NCI-H187 treated with DMSO at 0.1 percent for 48 hours (cell line): ENCODE measurements around the gene SCLY.

Experiments
- DNase-seq: peaks from one replicate; lab custom pipeline; 2025; lab: John Stamatoyannopoulos, UW

The SCLY gene

DNA sequence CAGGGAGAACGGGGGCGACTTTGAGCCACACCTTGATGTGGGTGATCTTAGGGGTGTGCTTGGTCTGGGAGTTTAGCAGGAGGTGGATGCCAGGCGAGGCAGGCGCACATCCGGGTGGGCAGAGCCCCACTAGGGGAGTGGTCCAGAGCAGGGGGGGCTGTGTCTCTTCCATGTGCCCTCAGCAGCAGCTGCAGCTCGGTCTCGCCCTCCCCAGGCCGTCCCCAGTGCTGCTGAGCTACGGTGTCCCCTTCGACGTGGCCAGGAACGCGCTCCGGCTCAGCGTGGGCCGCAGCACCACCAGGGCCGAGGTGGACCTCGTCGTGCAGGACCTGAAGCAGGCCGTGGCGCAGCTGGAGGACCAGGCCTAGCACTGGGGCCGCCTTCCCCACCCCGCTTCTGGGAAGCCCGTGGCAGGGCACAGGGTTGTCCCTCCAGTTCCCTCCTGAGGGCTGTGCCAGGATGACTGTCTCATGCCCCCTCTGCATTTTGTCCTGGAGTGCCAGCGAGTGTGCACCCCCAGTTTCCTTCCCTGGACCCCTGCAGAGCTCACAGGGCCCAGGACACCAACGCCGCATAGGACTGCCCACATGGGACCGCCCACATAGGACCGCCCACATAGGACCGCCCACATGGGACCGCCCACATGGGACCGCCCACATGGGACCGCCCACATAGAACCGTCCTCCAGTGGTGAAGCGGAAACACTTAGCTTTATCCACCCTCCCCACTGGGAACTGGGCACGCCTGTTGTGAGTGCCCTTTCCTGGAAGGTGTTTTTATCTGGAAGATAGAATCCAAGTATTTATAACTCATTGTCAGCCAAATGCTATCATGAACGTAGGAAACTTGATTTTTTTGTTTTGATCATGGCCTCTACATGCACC is 37.4 kb downstream of the SCLY start:
- no peak for DNase-seq

DNA sequence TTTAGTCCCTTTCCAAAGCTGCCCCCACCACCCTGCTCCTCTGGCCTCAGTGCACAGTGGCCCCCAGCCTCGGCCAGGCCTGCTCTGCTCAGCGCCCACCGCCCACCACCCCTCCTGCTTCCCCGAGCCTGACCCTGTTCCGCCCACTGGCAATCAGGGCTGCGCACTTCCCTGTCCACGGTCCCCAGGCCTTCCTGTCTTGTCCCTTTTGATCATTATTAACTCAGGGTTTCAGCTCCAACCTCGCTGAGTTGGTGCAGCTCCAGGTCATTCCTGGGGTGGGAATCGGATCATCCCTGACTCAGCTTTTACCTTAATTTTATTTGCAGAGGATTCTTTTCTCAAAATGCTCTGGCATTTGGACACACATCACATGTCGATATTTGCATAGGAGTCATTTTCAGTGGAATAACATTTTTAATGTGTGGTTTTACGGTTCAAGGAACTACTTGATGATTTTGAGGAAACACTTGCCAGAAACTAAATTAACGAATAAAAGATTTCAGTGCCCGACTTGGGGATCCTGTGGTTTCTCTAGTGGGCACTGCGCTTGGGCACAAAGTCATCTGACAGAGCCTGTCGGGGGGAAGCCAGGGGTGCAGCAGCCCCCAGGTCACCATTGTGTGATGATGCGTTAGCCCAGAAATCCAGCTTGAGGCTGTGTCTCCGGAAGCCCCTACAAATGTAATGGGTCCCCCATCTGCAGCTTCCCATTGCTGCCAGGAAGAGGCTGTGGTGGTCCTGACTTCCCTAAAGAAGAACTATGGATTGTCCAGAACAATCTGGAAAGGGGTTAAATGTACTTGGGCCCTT is 38.3 kb downstream of the SCLY start:
- DNase-seq = no peak

DNA sequence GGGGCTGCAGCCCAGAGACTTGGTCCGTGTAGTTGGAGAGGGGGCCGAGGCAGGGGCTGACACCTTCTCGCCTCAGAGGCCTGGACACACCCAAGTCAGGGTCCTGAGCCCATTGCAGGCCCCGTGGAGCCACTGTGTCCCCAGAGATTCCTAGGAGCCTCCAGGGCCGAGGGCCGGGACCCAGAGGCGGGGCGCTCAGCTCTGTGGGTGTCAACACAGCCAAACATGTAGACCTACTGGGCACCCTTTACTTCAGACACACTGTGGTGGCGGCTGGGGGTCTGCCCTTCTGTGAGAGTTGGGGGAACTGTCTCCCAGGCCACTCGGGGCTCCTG is 38.9 kb downstream of the SCLY start:
- DNase-seq = no peak

DNA sequence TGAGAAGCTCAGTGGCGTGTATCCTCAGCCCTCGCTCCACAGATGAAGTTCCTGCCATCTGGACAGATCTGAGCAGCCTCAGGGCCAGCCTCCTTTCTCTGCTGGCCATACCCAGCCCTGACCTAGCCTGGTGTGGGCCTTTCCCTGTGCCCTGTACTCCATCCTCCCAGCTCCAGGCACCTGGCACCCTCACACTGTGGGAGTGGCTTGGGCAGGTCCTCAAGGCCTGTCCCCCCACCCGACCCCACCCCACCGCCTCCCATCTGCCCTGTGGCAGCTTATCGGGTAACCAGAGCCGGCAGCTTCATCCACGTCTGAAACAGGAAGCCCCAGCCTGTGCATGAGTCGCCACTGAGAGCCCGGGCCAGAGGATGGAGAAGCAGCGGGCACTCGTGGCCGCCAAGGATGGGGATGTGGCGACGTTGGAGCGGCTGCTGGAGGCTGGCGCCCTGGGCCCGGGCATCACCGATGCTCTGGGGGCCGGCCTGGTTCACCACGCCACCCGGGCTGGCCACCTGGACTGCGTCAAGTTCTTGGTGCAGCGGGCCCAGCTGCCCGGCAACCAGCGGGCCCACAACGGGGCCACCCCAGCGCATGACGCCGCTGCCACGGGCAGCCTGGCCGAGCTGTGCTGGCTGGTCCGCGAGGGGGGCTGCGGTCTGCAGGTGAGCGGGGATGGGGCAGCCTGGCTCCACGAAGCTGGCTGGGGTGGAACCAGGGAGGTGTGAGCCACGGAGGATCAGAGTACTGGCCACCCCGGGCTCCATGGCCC is 39.4 kb downstream of the SCLY start, which contains the start of gene ESPNL:
Gene ESPNL (plus strand): TSS at position 292 of the 772 bp plus-strand sequence. CDS start 80 bp downstream, at position 372.
- no peak for DNase-seq

DNA sequence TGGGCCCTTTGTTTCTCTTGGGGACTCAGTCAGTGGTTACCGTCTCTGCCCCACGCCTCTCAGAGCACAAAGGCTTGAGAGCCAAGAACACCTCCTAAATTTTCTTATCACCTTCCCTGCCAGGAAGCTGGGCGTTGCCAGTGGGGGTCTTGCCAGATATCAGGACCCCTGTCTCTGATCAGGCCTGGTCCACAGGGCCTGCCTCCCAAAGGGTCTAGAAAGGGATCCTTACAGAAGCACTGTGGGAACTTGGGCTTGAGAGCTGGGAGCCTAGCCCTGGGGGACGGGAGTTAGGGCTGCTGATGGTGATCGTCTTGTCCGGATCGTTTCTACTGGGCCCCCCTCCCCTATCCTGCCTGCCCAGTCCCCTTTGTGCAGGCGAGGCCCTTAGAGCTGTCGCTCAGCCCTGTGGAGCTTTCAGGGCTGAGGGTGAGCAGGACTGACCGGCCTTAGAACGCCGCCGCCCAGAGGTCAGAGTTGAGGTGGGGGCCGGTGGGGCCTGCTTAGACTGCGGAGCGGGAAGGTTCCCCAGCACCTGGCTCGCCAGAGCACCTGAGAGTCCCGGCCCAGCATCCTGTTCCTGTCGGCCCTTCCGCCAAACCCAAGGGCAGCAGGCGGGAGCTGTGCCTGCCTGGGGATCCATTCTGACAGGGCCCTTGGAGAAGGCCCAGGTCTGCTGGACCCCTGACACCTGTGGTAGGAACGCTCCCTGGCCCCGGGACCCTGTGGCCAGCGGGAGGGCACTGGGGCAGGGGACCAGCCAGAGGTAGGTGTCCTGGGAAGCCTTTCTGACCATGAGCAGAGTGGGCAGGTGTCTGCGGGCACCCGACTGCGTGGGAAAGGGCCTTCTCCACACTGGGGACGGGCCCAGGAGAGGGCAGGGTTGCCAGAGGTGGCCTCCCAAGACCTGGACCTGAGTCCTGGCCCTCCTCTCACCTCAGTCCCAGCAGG is 40.3 kb downstream of the SCLY start:
- DNase-seq = no peak

DNA sequence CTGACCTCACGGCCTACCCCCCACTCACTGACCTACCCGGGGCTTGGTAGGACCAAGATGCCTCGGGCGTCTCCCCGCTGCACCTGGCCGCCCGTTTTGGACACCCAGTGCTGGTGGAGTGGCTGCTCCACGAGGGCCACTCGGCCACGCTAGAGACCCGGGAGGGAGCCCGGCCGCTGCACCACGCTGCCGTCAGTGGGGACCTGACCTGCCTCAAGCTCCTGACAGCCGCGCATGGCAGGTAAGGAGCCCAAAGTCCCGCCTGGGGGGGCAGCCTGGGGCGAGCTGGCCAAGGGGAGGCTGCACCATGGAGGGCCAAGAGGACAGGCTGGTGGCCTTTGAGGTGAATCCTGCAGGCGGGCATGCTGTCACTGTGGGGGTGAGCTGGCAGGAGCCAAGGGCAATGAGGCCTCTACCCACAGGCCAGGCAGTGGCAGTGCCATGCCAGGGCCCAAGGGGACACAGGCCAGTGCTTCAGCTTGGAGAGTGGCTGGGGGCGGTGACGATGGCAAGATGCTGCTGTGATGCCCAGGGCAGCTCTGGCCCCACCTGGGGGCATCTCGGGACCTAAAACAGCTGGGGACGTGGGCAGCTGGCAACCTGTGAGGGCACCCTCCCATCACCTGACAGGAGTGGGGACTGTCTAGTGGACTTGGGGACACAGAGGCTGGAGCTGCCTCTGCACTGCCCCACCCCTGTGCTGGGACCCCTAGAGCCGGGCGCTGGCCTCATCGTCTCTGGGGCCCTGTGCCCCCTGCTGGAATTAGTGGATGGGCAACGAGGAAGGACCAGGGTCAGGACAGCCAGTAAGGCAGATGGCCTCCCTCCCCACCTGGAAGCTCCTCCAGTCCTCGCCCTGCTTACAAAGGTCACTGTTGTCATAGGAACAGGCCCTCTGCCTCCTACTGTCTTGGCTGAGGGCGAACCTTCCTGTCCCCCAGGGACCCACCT is 41.4 kb downstream of the SCLY start:
- no peak for DNase-seq

DNA sequence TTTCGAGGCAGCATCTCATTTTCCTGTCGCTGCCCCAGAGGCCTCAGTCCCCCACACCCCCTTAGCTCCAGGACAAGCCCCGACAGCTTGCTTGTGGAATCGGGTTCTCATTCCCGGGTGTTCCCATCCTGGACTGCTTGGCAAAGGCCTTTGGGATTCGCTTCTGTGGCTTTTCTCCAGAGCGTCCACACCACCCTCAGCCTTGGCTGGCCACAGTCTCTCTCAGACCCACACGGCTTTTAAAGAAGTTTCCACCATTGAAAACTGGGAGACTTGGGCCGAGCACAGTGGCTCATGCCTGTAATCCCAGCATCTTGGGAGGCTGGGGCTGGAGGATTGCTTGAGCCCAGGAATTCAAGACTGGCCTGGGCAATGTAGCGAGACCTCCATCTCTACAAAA is 42.1 kb downstream of the SCLY start:
- DNase-seq = no peak

DNA sequence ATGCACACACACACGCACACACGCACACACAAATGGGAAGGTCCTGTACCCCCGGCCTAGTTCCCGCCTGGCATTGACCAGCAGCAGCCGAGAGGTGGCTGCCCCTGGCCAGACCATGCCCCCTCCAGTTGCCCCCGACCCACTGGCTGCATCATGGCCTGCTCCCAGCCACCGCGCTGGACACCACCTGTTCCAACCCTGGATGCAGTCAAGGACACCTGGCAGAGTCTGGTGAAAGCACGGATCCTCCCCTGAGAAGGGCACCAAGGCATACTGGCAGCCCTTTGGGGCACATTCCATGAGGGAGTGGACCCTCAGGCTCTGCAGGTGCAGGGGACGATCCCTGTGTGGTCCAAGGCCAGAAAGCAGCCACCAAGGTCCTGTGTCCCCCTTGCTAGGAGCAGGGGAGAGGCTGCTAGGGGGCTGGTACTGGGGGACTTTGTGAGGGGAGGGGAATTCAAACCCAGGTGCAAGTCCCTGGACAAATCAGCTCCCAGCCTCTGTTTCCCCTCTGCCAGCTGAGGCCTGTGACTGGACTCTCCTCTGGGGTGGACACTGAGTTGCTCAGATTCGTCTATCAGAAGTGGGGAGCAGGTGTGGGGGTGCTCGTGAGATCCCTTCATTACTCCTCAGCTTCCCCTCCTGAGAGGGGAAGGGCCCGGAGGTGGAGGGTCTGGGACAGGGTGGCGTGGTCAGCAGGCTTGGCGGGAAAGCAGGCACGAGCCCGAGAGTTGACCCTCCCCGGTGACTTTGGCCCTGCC is 42.8 kb downstream of the SCLY start:
- DNase-seq = no peak

DNA sequence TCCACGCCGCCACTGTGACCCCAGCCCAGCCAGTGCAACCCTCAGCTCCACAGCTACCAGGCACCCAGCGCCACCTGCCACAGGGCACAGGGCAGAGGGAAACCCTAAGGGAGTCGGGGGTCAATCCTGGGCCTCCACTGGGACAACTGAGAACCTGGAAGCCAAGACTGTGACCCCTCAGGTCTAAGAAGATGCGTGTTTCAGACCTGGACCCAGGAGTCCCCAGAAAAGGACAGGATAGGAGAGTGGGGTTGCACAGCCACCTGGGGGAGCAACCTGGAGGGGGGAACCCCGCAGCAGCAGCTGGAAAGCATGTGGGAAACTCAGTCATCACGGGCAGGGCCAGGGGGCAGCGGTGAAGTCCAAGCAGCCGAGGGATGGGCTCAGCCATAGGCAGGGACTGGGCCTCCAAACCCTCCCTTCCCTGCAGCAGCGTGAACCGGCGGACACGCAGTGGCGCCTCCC is 43.5 kb downstream of the SCLY start:
- DNase-seq = no peak

DNA sequence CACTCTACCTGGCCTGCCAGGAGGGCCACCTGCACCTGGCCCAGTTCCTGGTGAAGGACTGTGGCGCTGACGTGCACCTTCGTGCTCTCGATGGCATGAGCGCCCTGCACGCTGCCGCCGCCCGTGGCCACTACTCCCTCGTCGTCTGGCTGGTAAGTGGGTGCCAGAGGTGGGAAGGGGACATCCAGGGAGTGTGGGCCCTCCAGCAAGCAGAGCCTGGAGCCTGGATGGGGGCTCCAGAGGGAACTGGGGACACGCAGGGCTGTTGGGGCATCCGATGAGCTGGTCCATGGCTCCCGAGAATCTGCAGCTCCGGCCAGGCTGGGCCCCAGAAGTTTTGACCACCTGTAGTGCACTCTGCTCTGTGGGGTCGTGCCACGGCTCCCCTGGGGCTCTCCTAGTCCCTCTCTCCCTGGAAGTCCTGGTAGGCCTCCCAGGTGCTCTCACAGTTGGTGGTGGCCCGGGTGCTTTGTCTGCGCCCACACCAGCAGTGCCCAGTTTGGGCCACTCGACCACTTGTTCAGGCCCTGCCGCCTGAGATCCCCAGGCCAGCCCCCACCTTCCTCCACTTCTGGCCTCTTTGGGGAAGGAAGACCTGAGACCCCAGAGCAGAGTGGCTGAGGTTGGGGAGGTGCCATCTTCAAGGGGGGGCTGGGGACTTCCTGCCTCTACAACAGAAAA is 44.0 kb downstream of the SCLY start:
- no peak for DNase-seq

DNA sequence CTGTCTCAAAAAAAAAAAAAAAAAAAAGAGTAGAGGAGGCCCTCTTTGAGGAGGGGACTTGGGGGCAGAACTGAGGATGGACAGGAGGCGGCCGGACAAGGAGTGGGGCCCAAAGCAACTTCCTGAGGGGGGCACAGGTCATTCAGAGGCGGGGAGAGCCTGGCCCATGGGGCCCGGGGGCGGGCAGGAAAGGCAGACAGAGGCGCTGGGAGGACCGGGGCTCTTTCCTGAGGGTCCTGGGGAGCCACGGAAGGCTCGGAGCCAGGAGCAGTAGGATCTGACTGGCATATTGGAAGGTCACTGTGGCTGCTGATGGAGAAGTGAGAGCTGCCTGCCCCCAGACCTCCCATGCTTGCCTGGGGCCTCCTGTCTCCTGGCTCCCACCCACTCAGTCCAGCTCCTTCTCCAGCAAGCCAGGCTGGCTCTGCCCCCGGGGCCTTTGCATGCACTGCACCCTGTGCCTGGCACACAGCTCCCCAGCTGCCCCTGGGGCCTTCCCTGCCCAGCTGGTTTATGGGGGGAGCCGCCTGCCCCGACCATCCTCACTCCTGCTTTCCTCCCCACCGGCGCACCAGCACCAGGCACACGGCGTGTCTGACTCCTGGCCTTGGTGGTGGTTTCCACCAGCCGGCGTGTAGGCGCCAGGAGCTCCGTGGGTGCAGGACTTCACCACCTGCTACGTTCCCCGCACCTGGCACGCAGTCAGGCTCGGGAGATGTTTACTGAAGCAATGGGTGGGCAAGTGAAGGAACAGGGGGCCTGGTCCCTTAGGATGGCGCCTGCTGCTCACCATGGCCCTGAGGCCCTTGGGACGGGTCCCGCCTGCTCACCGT is 44.9 kb downstream of the SCLY start:
- no peak for DNase-seq

DNA sequence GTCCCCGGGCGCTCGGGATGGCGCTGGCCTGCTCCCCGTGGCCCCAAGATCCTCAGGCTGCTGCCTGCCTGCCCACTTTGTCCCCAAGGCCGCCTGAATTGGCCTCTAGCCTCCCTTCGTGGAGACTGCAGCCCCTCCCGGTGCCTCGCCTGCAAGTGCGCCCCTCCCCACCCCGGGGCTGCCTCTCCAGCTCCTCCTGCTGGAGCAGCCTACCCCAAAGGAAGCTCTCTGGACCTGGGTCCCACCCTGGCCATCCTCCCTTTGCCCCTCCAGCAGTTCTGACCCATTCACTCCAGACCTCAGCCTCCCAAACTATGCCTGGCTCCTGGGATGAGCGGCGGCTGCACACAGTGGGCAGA is 45.5 kb downstream of the SCLY start:
- no peak for DNase-seq

DNA sequence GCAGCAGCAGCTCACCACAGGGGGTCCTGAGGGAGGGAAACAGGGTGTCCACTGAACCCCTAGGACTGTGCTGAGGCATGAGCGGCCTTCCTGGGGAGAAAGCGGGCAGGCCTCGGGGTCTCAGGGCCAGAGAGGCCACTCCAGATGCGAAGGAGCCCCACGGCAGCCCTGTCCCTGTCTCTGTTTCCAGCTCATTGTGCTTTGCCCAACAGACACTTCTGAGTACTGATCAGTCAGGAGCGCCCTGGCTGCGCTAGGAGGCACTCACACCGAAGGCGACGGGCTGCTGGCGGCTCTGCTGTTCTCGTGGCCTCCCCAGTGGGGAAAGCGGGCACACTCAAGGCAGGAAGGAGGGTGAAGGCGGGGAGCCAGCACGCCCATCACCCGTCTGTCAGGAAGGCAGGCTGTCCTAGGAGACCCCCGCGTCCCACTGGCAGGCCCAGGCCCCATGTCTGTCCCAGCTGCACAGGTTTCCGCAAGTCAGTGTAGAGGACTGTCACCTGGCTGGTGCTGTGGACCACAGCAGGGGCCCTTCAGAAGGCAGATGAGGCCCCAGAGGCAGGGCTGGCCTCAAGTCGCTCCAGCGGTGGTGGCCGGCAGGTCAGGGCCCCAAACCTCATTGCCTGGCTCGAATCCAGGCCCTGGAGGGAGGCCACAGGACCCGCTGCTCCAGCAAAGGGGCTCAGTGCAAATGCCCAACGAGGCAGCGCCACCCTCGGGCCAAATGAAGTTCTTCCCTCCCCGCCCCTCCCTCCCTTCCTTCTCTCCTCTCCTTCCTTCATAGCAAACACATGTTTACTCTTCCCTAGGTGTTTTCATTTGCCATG is 46.1 kb downstream of the SCLY start:
- DNase-seq = no peak

DNA sequence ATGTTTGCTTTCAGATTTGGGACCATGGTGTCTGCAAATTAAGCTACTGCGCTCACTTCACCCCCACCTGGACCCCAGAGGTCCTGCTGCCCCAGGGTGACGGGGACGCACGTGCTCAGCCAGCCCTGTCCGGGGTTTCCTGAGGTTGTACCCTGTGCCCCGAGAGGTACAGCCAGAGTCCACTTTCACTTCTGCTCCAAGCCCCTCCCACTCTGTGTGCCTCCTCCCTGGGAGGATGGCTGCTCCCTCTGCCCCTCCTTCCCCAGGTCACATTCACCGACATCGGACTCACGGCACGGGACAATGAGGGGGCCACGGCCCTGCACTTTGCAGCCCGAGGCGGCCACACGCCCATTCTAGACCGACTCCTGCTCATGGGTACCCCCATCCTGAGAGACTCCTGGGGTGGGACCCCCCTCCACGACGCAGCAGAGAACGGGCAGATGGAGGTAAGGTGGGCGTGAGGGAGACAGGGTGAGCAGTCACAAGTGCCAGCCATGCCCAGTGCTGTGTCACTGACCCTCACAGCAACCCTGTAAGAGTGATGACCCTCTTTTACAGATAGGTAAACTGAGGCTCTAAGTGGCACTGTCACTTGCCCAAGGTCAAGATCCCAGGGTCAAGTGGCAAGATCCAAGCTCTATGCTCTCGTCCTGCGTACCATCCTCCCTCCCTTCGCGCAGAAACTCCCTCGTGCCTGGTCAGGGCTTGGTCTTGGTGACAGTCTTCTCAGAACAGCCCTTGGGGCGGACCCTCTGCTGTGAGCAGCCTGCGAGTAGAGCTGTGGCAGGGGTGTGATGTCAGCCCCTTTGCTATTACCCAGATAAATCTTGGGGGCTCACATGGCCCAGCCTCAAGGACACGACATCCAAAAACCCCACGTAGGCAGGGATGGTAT is 47.0 kb downstream of the SCLY start:
- DNase-seq = no peak

DNA sequence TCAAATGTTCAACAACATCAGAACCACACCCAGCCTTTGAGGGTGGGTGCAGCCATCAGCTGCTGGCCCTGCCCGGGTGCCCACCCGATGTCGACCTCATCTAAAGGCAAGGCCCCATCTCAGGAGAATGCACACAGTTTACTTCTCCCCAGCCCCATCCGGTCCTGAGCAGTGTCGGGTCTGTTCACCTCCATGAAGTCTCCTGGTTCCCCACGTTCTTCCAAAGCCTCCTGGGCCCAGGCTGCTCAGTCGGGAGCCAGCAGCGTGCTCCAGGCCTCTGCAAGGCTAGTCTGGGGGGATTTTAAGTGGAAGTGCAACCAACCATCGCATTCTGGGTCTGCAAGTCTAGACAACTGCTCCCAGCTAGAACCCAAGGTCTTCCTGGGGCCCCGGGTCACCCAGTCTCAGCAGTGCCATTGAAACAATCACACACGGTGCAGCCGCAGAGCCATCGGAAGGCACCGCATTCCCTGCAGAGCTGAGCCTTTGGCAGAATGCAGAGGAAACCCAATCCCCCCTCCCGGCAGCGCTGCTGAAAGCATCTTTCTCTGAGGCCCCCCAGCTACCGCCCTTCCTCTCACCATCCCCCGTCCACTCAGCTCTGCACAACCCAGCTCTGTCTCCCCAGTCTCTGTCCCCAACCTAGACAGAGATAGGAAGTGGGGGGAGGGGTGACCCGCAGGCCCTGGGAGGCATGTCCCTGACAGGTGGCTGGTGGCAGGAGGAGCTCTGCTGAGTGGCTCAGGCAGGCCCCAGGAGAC is 47.8 kb downstream of the SCLY start:
- DNase-seq = no peak
